NCI-H2196 (cell line): ENCODE results near the gene DNASE1L2.

Source experiments
- DNase-seq: peaks from one replicate; lab custom pipeline; 2025; ENCODE audit not compliant: unreplicated experiment; lab: John Stamatoyannopoulos, UW

Gene DNASE1L2

GRCh38 chr16:2236337-2237101, at the start of gene DNASE1L2:
DNASE1L2 (plus strand) TSS chr16:2236444; CDS start chr16:2236817, 373 bp downstream.
- no peak for DNase-seq

- DNase-seq = no peak
Measured at GRCh38 chr16:2186505-2186904, 49.7 kb upstream of the DNASE1L2 start.

GRCh38 chr16:2187212-2187611, 49.0 kb upstream of the DNASE1L2 start:
- no peak for DNase-seq

GRCh38 chr16:2188395-2188794, 47.8 kb upstream of the DNASE1L2 start:
- DNase-seq = no peak

GRCh38 chr16:2189252-2189893, 46.9 kb upstream of the DNASE1L2 start:
- DNase-seq = no peak

- DNase-seq = no peak
Measured at GRCh38 chr16:2190002-2190658, 46.1 kb upstream of the DNASE1L2 start.

- no peak for DNase-seq
Measured at GRCh38 chr16:2190659-2191445, 45.4 kb upstream of the DNASE1L2 start.

- DNase-seq = no peak
Measured at GRCh38 chr16:2191446-2191706, 44.9 kb upstream of the DNASE1L2 start.

- peak; percentile 11 for DNase-seq
Measured at GRCh38 chr16:2194166-2194834, 41.9 kb upstream of the DNASE1L2 start.

- DNase-seq = peak; percentile 59
Measured at GRCh38 chr16:2194852-2195321, 41.4 kb upstream of the DNASE1L2 start.

GRCh38 chr16:2195322-2196161, 40.7 kb upstream of the DNASE1L2 start:
- DNase-seq = no peak

- peak; percentile 37 for DNase-seq
Measured at GRCh38 chr16:2196162-2196980, 39.9 kb upstream of the DNASE1L2 start, which contains the start of gene CASKIN1. CASKIN1 (minus strand) TSS chr16:2196605; CDS start chr16:2196432, 173 bp downstream.

GRCh38 chr16:2196981-2197511, 39.2 kb upstream of the DNASE1L2 start:
- DNase-seq = no peak

- no peak for DNase-seq
Measured at GRCh38 chr16:2197765-2198164, 38.5 kb upstream of the DNASE1L2 start.

GRCh38 chr16:2198283-2198682, 38.0 kb upstream of the DNASE1L2 start:
- no peak for DNase-seq

GRCh38 chr16:2199095-2199494, 37.1 kb upstream of the DNASE1L2 start:
- no peak for DNase-seq

GRCh38 chr16:2199621-2200139, 36.6 kb upstream of the DNASE1L2 start:
- no peak for DNase-seq

- no peak for DNase-seq
Measured at GRCh38 chr16:2200313-2200712, 35.9 kb upstream of the DNASE1L2 start.
